ENCODE data around the gene FGFR2.

FGFR2 gene

DNA sequence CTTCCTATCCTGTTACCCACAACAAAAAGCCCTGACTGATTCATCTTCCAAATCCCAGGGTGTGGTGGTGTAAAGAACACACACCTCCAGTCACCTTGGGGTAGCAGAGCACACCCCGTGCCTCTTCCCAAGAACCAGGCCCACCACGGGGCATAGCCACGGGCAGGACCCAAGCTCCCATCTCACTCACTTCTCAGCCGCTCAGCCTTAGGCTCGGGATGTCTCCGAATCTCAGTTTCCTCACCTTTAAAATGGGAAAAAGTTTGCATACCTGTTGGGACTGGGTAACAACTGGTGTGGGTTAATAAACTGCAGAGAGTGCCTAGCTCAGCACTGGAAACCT is 139.0 kb downstream of the FGFR2 start:
- DNase-seq (ENCODE audit: low read depth), result no peak

GRCh38 chr10:121457729-121458128 is 140.5 kb downstream of the FGFR2 start:
- no peak for DNase-seq (ENCODE audit: low read depth)
- H3K4me3 ChIP-seq (ENCODE audit: low read depth, low read length), result no peak overlapping the region
- no peak for TF ChIP-seq CTCF (IDR thresholded peaks at IDR 0.05; ENCODE audit: low read depth, low read length, missing control alignments)

More for the DNA sequence above, 139.0 kb downstream of the FGFR2 start:
- H3K4me3 ChIP-seq (ENCODE audit: low read depth, low read length), result no peak overlapping the region
- TF ChIP-seq CTCF (IDR thresholded peaks at IDR 0.05; ENCODE audit: low read depth, low read length, missing control alignments), result no peak

DNA sequence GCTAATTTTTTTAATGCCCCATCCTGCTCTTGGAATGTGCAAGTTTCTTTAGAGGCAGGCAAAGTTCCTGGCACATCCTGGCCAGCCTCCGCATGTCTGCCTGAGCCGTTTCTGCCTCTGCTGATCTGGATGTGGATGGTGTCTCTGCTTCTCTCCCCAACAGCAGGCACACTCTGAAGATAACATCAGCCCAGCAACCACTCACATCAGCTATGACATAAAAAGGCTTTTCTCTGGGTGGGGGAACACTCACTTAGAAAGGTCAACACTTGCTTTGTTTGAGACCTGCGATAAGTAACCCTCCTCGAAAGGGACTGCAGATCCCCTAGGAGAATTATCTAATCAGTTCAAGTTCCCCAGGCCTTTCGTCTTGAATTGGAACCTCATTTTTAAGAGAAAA is 142.9 kb downstream of the FGFR2 start:
- DNase-seq (ENCODE audit: low read depth), result no peak
- H3K4me3 ChIP-seq (ENCODE audit: low read depth, low read length), result no peak overlapping the region
- TF ChIP-seq CTCF (IDR thresholded peaks at IDR 0.05; ENCODE audit: low read depth, low read length, missing control alignments), result no peak

DNA sequence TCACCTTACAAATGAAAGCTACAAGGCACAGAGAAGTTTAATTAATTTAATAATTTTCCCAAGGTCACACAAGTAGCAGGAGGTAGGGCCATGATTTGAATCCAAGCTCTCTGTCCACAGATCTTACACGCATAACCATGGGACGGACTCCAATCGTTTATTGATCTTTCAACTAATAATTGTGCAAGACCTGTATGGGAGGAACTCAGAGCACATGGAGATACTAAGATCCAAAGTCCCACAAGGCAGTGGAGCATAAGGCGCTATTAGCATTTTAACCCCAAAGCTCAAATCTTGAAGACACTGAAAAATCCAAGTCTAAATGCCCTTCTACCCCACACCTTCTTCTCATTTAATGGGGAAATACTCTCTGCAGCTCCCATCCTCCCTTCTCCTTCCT is 143.5 kb downstream of the FGFR2 start:
- no peak overlapping the region for H3K4me3 ChIP-seq (ENCODE audit: low read depth, low read length)
- TF ChIP-seq CTCF (IDR thresholded peaks at IDR 0.05; ENCODE audit: low read depth, low read length, missing control alignments), result no peak
- no peak for DNase-seq (ENCODE audit: low read depth)

- TF ChIP-seq CTCF (IDR thresholded peaks at IDR 0.05; ENCODE audit: low read depth, low read length, missing control alignments), result no peak
- no peak for DNase-seq (ENCODE audit: low read depth)
- no peak overlapping the region for H3K4me3 ChIP-seq (ENCODE audit: low read depth, low read length)
Measured at GRCh38 chr10:121453160-121453559, 145.1 kb downstream of the FGFR2 start.

GRCh38 chr10:121452581-121452980 is 145.7 kb downstream of the FGFR2 start:
- H3K4me3 ChIP-seq (ENCODE audit: low read depth, low read length), result no peak overlapping the region
- TF ChIP-seq CTCF (IDR thresholded peaks at IDR 0.05; ENCODE audit: low read depth, low read length, missing control alignments), result no peak
- no peak for DNase-seq (ENCODE audit: low read depth)

DNA sequence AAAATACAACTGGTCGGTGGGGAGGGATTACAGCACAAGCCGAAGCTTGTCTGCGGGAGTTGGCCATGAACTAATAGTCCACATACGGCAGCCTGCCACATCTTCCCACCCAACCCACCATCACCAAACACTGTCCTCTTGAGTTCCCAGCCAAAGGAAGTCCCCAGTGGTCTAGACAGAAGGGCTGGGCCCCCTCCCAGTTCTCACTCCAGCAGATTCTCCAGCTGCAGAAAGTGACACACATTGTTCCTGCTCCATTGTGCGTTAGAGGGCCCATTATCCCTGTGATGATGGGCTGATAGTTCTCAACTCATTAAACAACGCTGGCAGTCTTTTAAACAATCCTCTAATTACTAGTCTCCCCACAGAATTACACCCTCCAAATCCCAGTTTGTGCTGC is 148.0 kb downstream of the FGFR2 start:
- DNase-seq (ENCODE audit: low read depth), result no peak
- no peak for TF ChIP-seq CTCF (IDR thresholded peaks at IDR 0.05; ENCODE audit: low read depth, low read length, missing control alignments)
- no peak overlapping the region for H3K4me3 ChIP-seq (ENCODE audit: low read depth, low read length)

All from GM12864 (cell line).